ENCODE results near the gene C1orf21.

C1orf21 gene

GRCh38 chr1:184574588-184574987 is 187.8 kb downstream of the C1orf21 start:
- no peak overlapping the region for H3K4me3 ChIP-seq (ENCODE audit: low read length in 2 of 2)
- H3K27ac ChIP-seq (ENCODE audit: low read depth in 2 of 2, low read length in 2 of 2) = no peak overlapping the region
- no peaks in the 10 kb centered on the region for H3K9me3 ChIP-seq (ENCODE audit: control insufficient read depth in 2 of 2, low read length in 2 of 2)
- H3K27me3 ChIP-seq (ENCODE audit: control insufficient read depth in 2 of 2, insufficient read depth in 2 of 2, low read length in 2 of 2) = no peaks in the 10 kb centered on the region
- no peaks in the 10 kb centered on the region for H3K36me3 ChIP-seq (ENCODE audit: control insufficient read depth in 2 of 2, insufficient read depth in 2 of 2, low read length in 2 of 2)
- H3K9ac ChIP-seq (ENCODE audit: low read depth in 1 of 2, low read length in 2 of 2) = no peak overlapping the region
- no peaks in the 10 kb centered on the region for H3K4me1 ChIP-seq (ENCODE audit: control insufficient read depth in 2 of 2, insufficient read depth in 2 of 2, low read length in 2 of 2)

DNA sequence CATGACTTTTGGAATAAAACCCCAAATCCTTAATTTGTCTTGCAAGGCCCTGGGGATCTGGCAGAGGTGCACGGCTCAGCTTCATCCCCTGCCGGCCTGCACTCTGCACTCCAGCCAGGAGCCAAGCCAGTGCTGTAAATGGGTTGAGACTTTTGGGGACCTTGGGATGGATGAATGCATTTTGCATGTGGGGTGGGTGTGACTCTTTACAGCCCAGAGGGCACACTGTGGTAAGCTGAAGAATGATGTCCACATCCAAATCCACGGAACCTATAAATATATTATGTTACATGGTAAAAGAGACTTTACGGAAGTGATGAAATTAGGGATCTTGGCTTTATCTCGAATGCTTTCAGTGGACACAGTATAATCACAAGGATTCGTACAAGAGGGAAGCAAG is 190.0 kb downstream of the C1orf21 start:
- Histone ChIP-seq H3K9ac (ENCODE audit: low read depth in 1 of 2, low read length in 2 of 2) (no peak overlapping the region), H3K36me3 (ENCODE audit: control insufficient read depth in 2 of 2, insufficient read depth in 2 of 2, low read length in 2 of 2) (no peaks in the 10 kb centered on the region), H3K27me3 (ENCODE audit: control insufficient read depth in 2 of 2, insufficient read depth in 2 of 2, low read length in 2 of 2) (no peaks in the 10 kb centered on the region), H3K4me1 (ENCODE audit: control insufficient read depth in 2 of 2, insufficient read depth in 2 of 2, low read length in 2 of 2) (no peaks in the 10 kb centered on the region), H3K9me3 (ENCODE audit: control insufficient read depth in 2 of 2, low read length in 2 of 2) (peaks cover 0 to 4% of the 10 kb centered on the region in 2 donors), H3K27ac (ENCODE audit: low read depth in 2 of 2, low read length in 2 of 2) (no peak overlapping the region), H3K4me3 (ENCODE audit: low read length in 2 of 2) (no peak overlapping the region)

GRCh38 chr1:184577319-184577718 is 190.5 kb downstream of the C1orf21 start:
- H3K9ac ChIP-seq (ENCODE audit: low read depth in 1 of 2, low read length in 2 of 2) = no peak overlapping the region
- H3K36me3 ChIP-seq (ENCODE audit: control insufficient read depth in 2 of 2, insufficient read depth in 2 of 2, low read length in 2 of 2) = no peaks in the 10 kb centered on the region
- H3K9me3 ChIP-seq (ENCODE audit: control insufficient read depth in 2 of 2, low read length in 2 of 2) = peaks cover 0 to 4% of the 10 kb centered on the region in 2 donors
- H3K4me3 ChIP-seq (ENCODE audit: low read length in 2 of 2) = no peak overlapping the region
- peaks cover 0 to 1% of the 10 kb centered on the region in 2 donors for H3K4me1 ChIP-seq (ENCODE audit: control insufficient read depth in 2 of 2, insufficient read depth in 2 of 2, low read length in 2 of 2)
- no peak overlapping the region for H3K27ac ChIP-seq (ENCODE audit: low read depth in 2 of 2, low read length in 2 of 2)
- no peaks in the 10 kb centered on the region for H3K27me3 ChIP-seq (ENCODE audit: control insufficient read depth in 2 of 2, insufficient read depth in 2 of 2, low read length in 2 of 2)

GRCh38 chr1:184582411-184582810 is 195.6 kb downstream of the C1orf21 start:
- H3K4me3 ChIP-seq (ENCODE audit: low read length in 2 of 2) = no peak overlapping the region
- H3K27ac ChIP-seq (ENCODE audit: low read depth in 2 of 2, low read length in 2 of 2) = no peak overlapping the region
- peaks cover 0 to 4% of the 10 kb centered on the region in 2 donors for H3K9me3 ChIP-seq (ENCODE audit: control insufficient read depth in 2 of 2, low read length in 2 of 2)
- H3K27me3 ChIP-seq (ENCODE audit: control insufficient read depth in 2 of 2, insufficient read depth in 2 of 2, low read length in 2 of 2) = no peaks in the 10 kb centered on the region
- H3K4me1 ChIP-seq (ENCODE audit: control insufficient read depth in 2 of 2, insufficient read depth in 2 of 2, low read length in 2 of 2) = peaks cover 0 to 2% of the 10 kb centered on the region in 2 donors
- no peaks in the 10 kb centered on the region for H3K36me3 ChIP-seq (ENCODE audit: control insufficient read depth in 2 of 2, insufficient read depth in 2 of 2, low read length in 2 of 2)
- H3K9ac ChIP-seq (ENCODE audit: low read depth in 1 of 2, low read length in 2 of 2) = no peak overlapping the region

GRCh38 chr1:184583849-184584248 is 197.0 kb downstream of the C1orf21 start:
- Histone ChIP-seq H3K9me3 (ENCODE audit: control insufficient read depth in 2 of 2, low read length in 2 of 2) (peaks cover 0 to 4% of the 10 kb centered on the region in 2 donors), H3K36me3 (ENCODE audit: control insufficient read depth in 2 of 2, insufficient read depth in 2 of 2, low read length in 2 of 2) (no peaks in the 10 kb centered on the region), H3K27ac (ENCODE audit: low read depth in 2 of 2, low read length in 2 of 2) (no peak overlapping the region), H3K9ac (ENCODE audit: low read depth in 1 of 2, low read length in 2 of 2) (no peak overlapping the region), H3K4me3 (ENCODE audit: low read length in 2 of 2) (no peak overlapping the region), H3K4me1 (ENCODE audit: control insufficient read depth in 2 of 2, insufficient read depth in 2 of 2, low read length in 2 of 2) (peaks cover 0 to 2% of the 10 kb centered on the region in 2 donors), H3K27me3 (ENCODE audit: control insufficient read depth in 2 of 2, insufficient read depth in 2 of 2, low read length in 2 of 2) (no peaks in the 10 kb centered on the region)

DNA sequence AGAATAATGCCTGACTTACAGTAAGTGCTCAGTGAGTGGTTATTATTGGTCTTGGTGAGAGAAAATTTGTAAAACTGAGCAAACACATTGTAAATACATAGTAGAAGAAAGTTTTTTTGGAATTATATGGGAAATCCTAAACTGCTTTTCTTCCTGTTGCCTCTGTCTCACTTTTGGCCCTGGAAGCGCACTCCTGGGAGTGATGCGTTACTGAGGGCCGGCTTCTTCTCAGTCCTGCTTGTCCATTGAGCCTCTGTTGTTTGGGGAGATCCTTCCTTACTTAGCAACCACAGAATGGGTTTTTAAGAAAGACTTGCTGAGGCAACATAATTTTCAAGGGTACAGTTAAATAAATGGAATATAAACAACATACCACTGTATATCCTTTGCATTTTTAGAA is 201.9 kb downstream of the C1orf21 start:
- Histone ChIP-seq H3K27me3 (ENCODE audit: control insufficient read depth in 2 of 2, insufficient read depth in 2 of 2, low read length in 2 of 2) (no peaks in the 10 kb centered on the region), H3K9me3 (ENCODE audit: control insufficient read depth in 2 of 2, low read length in 2 of 2) (no peaks in the 10 kb centered on the region), H3K36me3 (ENCODE audit: control insufficient read depth in 2 of 2, insufficient read depth in 2 of 2, low read length in 2 of 2) (no peaks in the 10 kb centered on the region), H3K27ac (ENCODE audit: low read depth in 2 of 2, low read length in 2 of 2) (no peak overlapping the region), H3K9ac (ENCODE audit: low read depth in 1 of 2, low read length in 2 of 2) (no peak overlapping the region), H3K4me3 (ENCODE audit: low read length in 2 of 2) (no peak overlapping the region), H3K4me1 (ENCODE audit: control insufficient read depth in 2 of 2, insufficient read depth in 2 of 2, low read length in 2 of 2) (peaks cover 6 to 11% of the 10 kb centered on the region in 2 donors)

GRCh38 chr1:184590163-184590750 is 203.4 kb downstream of the C1orf21 start:
- Histone ChIP-seq H3K27me3 (ENCODE audit: control insufficient read depth in 2 of 2, insufficient read depth in 2 of 2, low read length in 2 of 2) (no peaks in the 10 kb centered on the region), H3K9me3 (ENCODE audit: control insufficient read depth in 2 of 2, low read length in 2 of 2) (no peaks in the 10 kb centered on the region), H3K36me3 (ENCODE audit: control insufficient read depth in 2 of 2, insufficient read depth in 2 of 2, low read length in 2 of 2) (no peaks in the 10 kb centered on the region), H3K4me1 (ENCODE audit: control insufficient read depth in 2 of 2, insufficient read depth in 2 of 2, low read length in 2 of 2) (peaks cover 6 to 11% of the 10 kb centered on the region in 2 donors), H3K4me3 (ENCODE audit: low read length in 2 of 2) (peak overlapping the region in 1 of 2 donors; percentile 22), H3K9ac (ENCODE audit: low read depth in 1 of 2, low read length in 2 of 2) (peak overlapping the region in 1 of 2 donors; percentile 13), H3K27ac (ENCODE audit: low read depth in 2 of 2, low read length in 2 of 2) (peak overlapping the region; percentile 43 to 73)

DNA sequence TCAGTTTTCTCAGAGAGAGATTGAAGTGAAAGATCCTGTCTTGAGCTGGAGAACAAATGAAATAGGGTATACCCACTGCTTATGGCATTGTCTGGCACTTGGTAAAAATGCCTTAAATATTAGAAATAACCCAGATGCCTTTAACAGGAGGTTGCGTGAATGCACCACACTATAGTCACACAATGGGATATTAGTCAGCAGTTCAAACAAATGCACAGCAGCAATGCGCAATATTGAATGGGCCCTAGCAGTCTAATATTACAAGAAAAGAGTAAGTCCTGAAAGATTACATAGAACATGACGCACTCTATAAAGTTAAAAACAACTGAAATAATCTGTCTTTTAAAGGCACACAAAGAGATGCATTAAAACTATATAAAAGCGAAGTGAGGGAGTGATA is 206.8 kb downstream of the C1orf21 start:
- no peak overlapping the region for H3K9ac ChIP-seq (ENCODE audit: low read depth in 1 of 2, low read length in 2 of 2)
- no peaks in the 10 kb centered on the region for H3K9me3 ChIP-seq (ENCODE audit: control insufficient read depth in 2 of 2, low read length in 2 of 2)
- no peaks in the 10 kb centered on the region for H3K36me3 ChIP-seq (ENCODE audit: control insufficient read depth in 2 of 2, insufficient read depth in 2 of 2, low read length in 2 of 2)
- peaks cover 19 to 24% of the 10 kb centered on the region in 2 donors for H3K4me1 ChIP-seq (ENCODE audit: control insufficient read depth in 2 of 2, insufficient read depth in 2 of 2, low read length in 2 of 2)
- no peak overlapping the region for H3K4me3 ChIP-seq (ENCODE audit: low read length in 2 of 2)
- H3K27ac ChIP-seq (ENCODE audit: low read depth in 2 of 2, low read length in 2 of 2) = no peak overlapping the region
- no peaks in the 10 kb centered on the region for H3K27me3 ChIP-seq (ENCODE audit: control insufficient read depth in 2 of 2, insufficient read depth in 2 of 2, low read length in 2 of 2)

DNA sequence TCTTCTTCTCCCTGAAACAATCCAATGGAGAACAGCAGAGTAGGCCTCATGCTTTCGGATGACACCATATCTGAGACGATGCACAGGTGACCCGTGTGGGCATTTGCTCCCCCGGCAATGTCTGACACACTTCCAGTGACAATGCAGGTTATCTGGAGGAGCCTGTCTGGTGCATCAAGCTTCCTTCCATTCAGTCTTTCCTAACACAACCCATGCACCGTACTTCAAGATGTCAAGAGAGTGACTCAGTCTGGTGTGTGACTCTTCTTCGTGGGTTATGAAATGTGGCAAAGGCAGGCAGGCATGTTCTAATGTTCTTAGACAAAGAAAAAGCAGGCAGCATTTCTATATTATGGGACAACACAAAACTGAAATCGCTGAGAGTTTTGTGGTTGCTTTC is 208.8 kb downstream of the C1orf21 start:
- Histone ChIP-seq H3K27ac (ENCODE audit: low read depth in 2 of 2, low read length in 2 of 2) (no peak overlapping the region), H3K27me3 (ENCODE audit: control insufficient read depth in 2 of 2, insufficient read depth in 2 of 2, low read length in 2 of 2) (no peaks in the 10 kb centered on the region), H3K9me3 (ENCODE audit: control insufficient read depth in 2 of 2, low read length in 2 of 2) (no peaks in the 10 kb centered on the region), H3K4me1 (ENCODE audit: control insufficient read depth in 2 of 2, insufficient read depth in 2 of 2, low read length in 2 of 2) (peaks cover 9 to 25% of the 10 kb centered on the region in 2 donors), H3K9ac (ENCODE audit: low read depth in 1 of 2, low read length in 2 of 2) (no peak overlapping the region), H3K4me3 (ENCODE audit: low read length in 2 of 2) (no peak overlapping the region), H3K36me3 (ENCODE audit: control insufficient read depth in 2 of 2, insufficient read depth in 2 of 2, low read length in 2 of 2) (no peaks in the 10 kb centered on the region)

GRCh38 chr1:184596950-184597645 is 210.3 kb downstream of the C1orf21 start:
- H3K9ac ChIP-seq (ENCODE audit: low read depth in 1 of 2, low read length in 2 of 2) = peak overlapping the region in 1 of 2 donors; percentile 50

More at GRCh38 chr1:184596950-184597645, 210.3 kb downstream of the C1orf21 start:
- Histone ChIP-seq H3K36me3 (ENCODE audit: control insufficient read depth in 2 of 2, insufficient read depth in 2 of 2, low read length in 2 of 2) (peaks cover 0 to 2% of the 10 kb centered on the region in 2 donors), H3K27ac (ENCODE audit: low read depth in 2 of 2, low read length in 2 of 2) (peak overlapping the region; percentile 69 to 88), H3K4me1 (ENCODE audit: control insufficient read depth in 2 of 2, insufficient read depth in 2 of 2, low read length in 2 of 2) (peaks cover 14 to 26% of the 10 kb centered on the region in 2 donors), H3K27me3 (ENCODE audit: control insufficient read depth in 2 of 2, insufficient read depth in 2 of 2, low read length in 2 of 2) (no peaks in the 10 kb centered on the region), H3K9me3 (ENCODE audit: control insufficient read depth in 2 of 2, low read length in 2 of 2) (no peaks in the 10 kb centered on the region), H3K4me3 (ENCODE audit: low read length in 2 of 2) (peak overlapping the region; percentile 4 to 27)

Measured in mucosa of rectum (tissue), 2 donors.